Kidney glomerular epithelial cell (primary cell): ENCODE results near the gene SCMH1.
"Not testable (repeated sequence)": the region's sequence is repeated elsewhere in the genome, so short reads cannot be mapped to it uniquely, and the experiment has no call there.

Experiments
- DNase-seq: peaks from one replicate; lab custom pipeline; 2025; lab: John Stamatoyannopoulos, UW

SCMH1 gene

GRCh38 chr1:41152622-41153044, 89.5 kb downstream of the SCMH1 start:
- DNase-seq: peak; percentile 97

GRCh38 chr1:41151846-41152245, 90.3 kb downstream of the SCMH1 start:
- DNase-seq: no peak

DNA sequence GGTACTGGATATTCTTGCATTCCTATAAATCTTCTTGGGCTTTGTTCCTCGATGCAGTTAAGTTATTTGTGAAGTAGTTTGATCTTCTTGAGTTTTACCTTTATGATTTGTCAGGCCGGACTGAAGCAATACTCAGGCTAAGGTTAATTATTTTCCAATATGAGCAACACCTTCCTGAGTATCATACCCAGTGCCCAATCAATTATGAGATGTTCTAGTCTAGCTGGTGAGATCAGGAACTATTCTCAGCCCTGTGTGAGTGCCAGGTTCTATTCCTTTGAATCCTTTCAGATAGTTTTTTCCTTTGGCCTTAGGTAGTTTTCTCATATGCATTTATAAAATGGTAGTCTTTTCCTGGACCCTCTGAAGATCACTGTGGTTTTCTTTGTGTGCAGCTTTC, 92.5 kb downstream of the SCMH1 start:
- DNase-seq: no peak

GRCh38 chr1:41144285-41144684, 97.8 kb downstream of the SCMH1 start:
- no peak for DNase-seq

- no peak for DNase-seq
Observed at GRCh38 chr1:41138549-41138948, 103.6 kb downstream of the SCMH1 start.

GRCh38 chr1:41135196-41135947, 106.7 kb downstream of the SCMH1 start:
- no peak for DNase-seq

GRCh38 chr1:41134325-41134724, 107.8 kb downstream of the SCMH1 start:
- DNase-seq: not testable (repeated sequence)

- DNase-seq: peak; percentile 59
Observed at GRCh38 chr1:41122851-41123518, 119.1 kb downstream of the SCMH1 start.

DNA sequence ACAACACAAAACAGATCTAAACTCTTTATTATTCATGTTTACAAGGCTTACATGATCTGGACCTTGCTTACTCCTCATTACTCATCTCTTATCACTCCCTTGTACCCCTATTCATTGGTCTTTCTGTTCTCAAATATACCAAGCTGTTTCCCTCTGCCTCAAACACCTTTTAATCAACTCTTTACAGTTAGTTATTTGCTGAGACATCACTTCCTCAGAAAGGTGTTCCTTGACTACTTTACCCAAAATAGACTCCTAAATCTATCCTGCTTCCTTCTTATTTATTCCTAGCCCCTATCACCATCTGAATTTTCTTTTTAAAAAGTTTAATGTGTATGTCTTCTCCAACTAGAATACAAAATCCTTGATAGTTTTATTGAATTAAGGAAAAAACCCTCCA, 120.0 kb downstream of the SCMH1 start:
- DNase-seq: no peak

DNA sequence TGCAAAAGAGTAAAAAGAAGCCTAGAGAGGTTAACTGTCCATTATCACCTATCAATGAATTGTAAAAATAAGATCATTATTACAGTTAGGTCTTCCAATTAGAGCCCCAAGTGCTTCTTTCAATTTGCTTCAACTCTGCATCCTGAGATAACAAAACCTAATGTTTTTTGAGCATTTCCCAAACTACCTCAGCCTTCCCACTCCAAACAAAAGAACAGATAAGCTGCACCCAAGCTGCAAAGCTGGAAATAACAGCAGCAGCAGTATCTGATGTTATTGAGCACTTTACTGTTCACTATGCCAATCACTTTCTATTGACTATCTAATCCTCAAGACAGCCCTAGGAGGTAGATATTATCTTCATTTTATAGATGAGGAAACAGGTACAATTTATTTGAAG, 123.5 kb downstream of the SCMH1 start:
- DNase-seq: no peak

- DNase-seq: not testable (repeated sequence)
Observed at GRCh38 chr1:41117241-41117640, 124.9 kb downstream of the SCMH1 start.

DNA sequence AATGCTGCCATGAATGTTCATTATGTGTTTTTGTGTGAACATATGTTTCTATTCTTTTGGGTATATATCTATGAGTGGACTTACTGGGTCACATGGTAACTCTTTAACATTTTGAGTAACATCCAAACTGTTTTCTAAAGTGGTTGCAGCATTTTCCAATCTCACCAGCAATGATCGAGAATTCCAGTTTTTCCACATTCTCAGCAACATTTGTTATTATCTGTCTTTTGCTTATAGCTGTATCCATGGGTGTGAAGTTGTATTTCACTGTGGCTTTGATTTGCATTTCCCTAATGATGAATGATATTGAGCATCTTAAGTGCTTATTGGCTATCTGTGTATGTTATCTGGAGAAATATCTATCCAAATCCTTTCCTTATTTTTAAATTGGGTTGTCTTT, 131.4 kb downstream of the SCMH1 start:
- DNase-seq: no peak

DNA sequence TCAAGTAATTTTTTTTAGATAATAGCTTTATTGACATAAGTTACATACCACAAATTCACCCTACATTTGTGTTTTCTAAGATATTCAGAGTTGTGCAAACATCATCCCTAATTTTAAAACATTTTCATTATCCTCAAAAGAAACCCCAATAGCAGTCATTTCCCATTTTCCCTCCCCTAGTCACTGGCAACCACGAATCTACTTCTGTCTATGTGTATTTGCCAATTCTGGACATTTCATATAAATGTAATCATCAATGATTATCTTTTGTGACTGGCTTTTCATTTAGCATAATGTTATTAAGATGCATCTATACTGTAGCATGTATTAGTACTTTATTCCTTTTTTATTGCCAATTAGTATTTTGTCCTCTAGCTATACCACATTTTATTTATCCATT, 131.8 kb downstream of the SCMH1 start:
- DNase-seq: no peak

GRCh38 chr1:41109310-41110197, 132.6 kb downstream of the SCMH1 start:
- peak; percentile 88 for DNase-seq

- DNase-seq: no peak
Observed at GRCh38 chr1:41108696-41109275, 133.3 kb downstream of the SCMH1 start.

DNA sequence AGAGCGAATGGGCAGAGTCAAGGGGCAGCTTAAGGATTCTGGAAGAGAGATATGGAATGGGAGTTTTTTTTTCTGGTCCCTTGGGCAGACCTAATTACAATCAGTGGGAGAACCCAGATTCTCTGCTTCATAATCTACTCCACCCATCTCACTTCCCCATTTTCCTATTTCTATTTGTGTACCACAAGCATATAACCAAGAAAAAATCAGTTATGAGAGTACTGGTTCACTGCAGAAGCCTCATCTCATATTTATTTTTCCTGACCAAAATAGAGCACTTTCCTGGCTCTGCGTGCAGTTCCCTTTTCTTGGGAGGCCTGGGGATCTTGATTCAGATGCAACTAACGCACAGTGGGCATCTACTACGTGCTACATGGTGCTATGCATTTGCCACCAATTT, 138.3 kb downstream of the SCMH1 start:
- no peak for DNase-seq

GRCh38 chr1:41102653-41103052, 139.5 kb downstream of the SCMH1 start:
- DNase-seq: no peak

DNA sequence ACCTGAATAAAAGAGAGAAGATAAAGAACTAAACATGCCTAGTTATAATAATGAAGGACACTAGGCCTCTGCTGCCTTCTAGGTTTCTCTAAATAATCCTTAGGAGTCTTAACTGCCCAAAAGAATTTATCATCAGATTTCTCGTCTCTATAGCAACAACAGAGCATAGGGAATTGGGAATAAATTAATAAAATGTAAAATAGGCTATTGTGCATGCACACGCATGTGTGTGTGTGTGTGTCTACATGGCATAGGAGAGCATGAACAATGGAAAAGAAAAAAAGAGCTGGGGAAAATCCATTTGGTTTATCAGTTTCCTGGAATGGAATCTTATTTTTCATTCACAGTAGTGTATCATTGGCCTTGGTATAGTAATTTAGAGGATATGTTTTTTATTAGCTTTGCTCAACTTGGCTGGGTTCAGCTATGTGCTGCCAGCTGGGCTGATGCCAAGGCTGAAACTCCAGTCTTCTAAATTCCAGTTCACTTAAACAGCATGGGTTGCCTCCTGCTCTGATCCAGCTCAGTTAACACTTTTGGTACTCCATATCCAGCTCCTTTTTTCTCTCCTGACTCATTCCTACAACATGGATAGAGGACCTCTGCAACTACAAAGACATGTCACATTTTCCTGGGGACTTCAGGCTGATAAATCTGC, 140.0 kb downstream of the SCMH1 start:
- peak; percentile 87 for DNase-seq

GRCh38 chr1:41101076-41101475, 141.0 kb downstream of the SCMH1 start:
- DNase-seq: no peak

DNA sequence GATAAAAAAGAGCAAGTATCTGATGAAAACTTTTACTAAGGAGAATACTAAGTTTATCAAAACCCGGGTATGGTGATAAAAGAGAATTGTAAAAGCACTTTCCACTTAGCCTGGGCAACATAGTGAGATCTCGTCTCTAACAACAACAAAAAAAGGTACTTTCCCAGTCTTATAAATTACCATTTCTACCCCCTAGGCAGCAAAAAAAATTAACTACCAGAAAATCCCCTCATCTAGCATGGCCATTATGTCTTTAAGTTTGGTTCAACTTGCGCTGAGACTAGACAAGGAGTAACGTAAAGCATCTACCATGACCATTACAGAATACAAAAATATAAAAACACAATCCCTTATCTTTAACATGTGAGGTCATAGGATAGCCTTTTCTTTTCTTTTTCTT, 141.9 kb downstream of the SCMH1 start:
- DNase-seq: no peak

GRCh38 chr1:41098730-41099460, 143.2 kb downstream of the SCMH1 start:
- DNase-seq: no peak
